Measurements from ENCODE around the gene NOC3L.

- TF ChIP-seq CTCF (IDR thresholded peaks at IDR 0.05) (no peak), POLR2AphosphoS5 (IDR thresholded peaks at IDR 0.05) (no peak), POLR2A (IDR thresholded peaks at IDR 0.05) (no peak), EP300 (IDR thresholded peaks at IDR 0.05) (no peak)
Measured at GRCh38 chr10:94315975-94316464, 46.7 kb downstream of the NOC3L start.
